Stimulated activated CD4-positive, alpha-beta T cell treated with anti-CD3 and anti-CD28 coated beads, TNF-alpha, amount 100 ng/mL, for 24 hours (primary cell): ENCODE measurements around the gene MFSD2A.
"Not testable (repeated sequence)": the region's sequence is repeated elsewhere in the genome, so short reads cannot be mapped to it uniquely, and the experiment has no call there.

Source experiments
- DNase-seq, 3 experiments: peaks; one replicate each; pipeline ENCODE4 v3.0.0-alpha.2; 2020; ENCODE audit warnings: low read depth in 3 of 3

The MFSD2A gene

DNA sequence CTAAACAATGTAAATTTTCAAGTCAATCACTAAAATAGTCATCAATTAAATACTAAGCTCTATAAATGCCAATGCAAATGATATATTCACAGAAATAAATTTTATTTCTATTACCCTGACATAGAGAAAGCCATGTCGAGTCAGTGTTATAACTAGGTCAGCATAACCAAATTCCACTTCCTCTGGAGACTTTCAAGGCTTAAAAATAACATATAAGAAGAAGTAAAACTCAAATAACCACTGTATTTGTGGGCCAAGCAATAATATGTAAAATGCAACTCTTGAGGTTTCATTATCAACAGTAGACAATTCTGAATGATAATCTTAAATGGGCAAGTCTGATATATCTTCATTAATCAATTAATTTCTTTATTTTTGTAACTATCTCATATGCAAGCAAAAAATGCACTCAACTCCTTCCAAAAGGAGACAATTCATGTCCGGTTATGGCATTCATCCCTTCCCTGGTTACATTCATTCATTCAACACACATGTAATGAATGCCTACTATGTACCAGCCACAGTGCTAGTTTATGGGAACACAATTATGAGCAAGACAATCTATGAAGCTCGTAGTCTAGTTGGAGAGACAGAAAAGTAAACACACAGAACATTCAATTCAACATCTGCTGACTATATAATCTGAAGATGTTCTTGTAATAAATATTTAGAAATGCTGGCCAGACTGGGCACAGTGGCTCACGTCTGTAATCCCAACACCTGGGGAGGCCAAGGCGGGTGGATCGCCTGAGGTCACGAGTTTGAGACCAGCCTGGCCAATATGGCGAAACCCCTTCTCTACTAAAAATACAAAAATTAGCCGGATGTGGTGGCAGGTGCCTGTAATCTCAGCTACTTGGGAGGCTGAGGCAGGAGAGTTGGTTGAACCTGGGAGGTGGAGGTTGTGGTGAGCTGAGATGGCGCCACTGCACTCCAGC is 48.5 kb downstream of the MFSD2A start:
- no peak for DNase-seq

DNA sequence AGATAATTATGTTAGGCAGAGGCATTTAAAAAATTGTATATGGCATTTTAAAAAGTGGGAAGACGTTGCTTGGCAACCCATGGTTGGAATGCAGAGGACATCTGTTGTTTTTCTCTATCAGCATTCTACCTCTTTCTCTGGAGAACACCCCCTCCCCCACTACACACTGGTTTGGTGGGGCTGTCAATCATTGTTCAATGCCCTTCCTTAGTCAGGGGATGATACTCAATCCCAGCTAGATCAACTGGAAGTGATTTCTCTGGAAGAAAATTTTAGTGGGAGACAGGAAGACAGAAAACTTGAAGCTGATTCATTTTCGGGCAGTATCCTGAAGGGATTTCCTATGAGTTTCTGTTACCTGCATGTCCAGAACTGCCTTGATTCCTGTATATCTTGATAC is 49.9 kb downstream of the MFSD2A start:
- no peak for DNase-seq

DNA sequence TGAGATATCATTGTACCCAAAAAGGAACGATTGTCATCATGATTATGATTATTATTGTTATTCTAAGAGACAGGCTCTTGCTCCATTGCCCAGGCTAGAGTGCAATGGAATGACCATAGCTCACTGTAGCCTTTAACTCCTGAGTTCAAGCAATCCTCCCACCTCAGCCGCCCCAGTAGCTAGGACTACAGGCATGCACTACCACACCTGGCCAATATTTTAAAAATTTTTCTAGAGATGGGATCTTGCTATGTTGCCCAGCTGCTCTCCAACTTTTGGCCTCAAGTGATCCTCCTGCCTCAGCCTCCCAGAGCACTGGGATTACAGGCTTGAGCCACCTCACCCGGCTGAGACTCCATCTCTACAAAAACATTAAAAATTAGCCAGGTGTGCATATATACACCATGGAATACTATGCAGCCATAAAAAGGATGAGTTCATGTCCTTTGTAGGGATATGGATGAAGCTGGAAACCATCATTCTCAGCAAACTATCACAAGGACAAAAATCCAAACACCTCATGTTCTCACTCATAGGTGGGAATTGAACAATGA is 52.6 kb downstream of the MFSD2A start:
- DNase-seq = not testable (repeated sequence)

DNA sequence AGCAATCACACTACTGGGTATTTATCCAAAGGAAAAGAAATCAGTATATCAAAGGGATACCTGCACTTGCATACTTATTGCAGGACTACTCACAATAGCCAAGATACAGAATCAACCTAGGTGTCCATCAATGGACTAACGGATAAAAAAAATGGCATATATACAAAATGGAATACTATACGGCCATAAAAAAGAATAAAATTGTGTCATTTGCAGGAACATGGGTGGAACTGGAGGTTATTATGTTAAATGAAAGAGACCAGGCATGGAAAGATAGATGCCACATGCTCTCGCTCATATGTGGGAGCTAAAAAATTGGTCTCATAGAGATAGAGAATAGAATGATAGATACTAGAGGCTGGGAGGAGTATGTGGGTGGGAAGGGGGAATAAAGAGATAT is 56.3 kb downstream of the MFSD2A start:
- DNase-seq = no peak

DNA sequence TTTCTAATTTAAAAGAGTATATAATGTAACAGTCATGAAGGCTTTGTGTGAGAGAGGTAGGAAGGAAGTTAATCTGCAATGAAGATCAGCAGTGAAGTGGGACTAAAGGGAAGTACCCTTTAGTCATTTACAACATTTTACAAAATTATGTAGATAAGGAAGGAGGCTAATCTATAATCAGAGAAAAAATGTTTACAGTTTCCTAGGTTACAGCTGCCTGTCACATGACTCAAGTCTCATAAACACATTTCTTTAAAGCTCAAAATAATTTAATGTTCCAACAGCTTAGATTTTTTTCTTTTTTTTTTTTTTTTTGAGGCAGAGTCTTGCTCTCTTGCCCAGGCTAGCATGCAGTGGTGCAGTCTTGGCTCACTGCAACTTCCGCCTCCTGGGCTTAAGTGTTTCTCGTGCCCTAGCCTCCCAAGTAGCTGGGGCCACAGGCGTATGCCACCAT is 59.3 kb downstream of the MFSD2A start:
- DNase-seq = no peak

DNA sequence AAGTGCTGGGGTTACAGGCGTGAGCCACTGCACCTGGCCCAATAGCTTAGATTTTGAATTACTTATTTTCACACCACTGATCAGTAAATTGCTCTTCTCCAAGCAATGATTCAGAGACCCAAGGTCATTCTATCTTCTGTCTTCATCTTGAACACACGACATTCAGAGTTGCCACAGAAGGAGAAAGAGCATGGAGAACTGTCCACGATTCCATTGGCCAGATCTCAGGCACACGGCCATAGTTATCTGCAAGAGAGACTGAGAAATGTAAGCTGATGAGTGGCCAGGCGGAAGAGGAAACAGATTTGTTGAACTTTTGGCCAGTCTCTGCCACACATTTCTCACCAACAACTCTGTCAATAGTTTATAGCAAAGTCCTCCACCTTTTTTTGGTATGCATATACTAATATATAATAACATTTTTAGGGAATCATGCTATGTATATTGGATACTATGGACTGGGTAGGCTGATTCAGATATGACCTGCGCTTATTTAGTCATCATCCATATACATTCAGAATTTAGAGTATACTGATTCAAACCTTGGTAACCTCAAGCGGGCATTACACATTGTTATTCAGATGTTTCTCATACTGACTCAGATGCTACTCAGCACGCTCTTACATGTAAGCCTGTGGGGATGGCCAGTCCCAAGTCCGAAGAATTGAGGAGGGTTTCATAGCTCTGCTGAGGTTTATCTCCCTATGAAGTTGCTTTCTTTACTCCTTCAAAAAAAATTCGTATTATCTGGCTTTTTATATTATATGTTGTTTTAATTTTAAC is 60.1 kb downstream of the MFSD2A start:
- DNase-seq = no peak

DNA sequence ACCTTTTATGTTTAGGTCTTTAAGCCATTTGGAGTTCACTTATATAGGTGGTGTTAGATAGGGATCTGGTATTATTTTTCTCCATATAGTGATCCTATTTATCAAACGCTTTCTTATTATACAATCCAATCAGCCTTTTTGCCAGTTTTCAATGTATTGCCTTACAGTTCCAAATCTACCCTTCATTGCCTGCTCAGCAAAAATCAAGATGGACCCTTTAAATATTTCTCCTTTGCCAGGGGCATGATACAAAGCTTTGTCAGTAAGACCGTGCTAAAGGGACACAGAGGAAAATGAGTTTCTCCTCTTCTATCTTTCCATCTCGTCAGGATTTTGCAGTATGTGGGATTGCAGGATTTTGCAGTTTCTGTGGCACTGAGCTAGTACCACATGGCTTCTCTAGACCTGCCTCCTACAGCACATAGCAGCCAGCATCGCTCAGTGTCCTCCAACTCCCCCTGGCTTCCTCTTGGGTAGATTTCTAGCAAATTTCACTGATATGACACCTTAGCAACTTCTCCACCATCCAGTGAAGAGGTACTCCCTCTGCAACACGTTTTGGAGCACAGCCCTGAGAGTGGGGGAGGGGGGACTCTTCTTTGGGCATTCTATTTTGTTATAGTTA is 63.1 kb downstream of the MFSD2A start:
- no peak for DNase-seq
